ENCODE measurements around the gene TBCD.

Gene TBCD

GRCh38 chr17:82897514-82898249 lies 145.8 kb downstream of the TBCD start:
- DNase-seq (ENCODE audit: low read depth): no peak
- no peak overlapping the region for H3K4me3 ChIP-seq (ENCODE audit: low read depth, low read length)
- no peak for TF ChIP-seq CTCF (IDR thresholded peaks at IDR 0.05; ENCODE audit: control insufficient read depth, extremely low read depth, insufficient read depth)

- no peak for DNase-seq (ENCODE audit: low read depth)
- TF ChIP-seq CTCF (IDR thresholded peaks at IDR 0.05; ENCODE audit: control insufficient read depth, extremely low read depth, insufficient read depth): no peak
- no peak overlapping the region for H3K4me3 ChIP-seq (ENCODE audit: low read depth, low read length)
Observed at GRCh38 chr17:82898976-82899514, 147.2 kb downstream of the TBCD start.

GRCh38 chr17:82899941-82900340 lies 148.1 kb downstream of the TBCD start:
- no peak for TF ChIP-seq CTCF (IDR thresholded peaks at IDR 0.05; ENCODE audit: control insufficient read depth, extremely low read depth, insufficient read depth)
- DNase-seq (ENCODE audit: low read depth): no peak

GRCh38 chr17:82900741-82901140 lies 148.9 kb downstream of the TBCD start:
- no peak for DNase-seq (ENCODE audit: low read depth)
- no peak for TF ChIP-seq CTCF (IDR thresholded peaks at IDR 0.05; ENCODE audit: control insufficient read depth, extremely low read depth, insufficient read depth)
- no peak overlapping the region for H3K4me3 ChIP-seq (ENCODE audit: low read depth, low read length)

More at GRCh38 chr17:82899941-82900340, 148.1 kb downstream of the TBCD start:
- no peak overlapping the region for H3K4me3 ChIP-seq (ENCODE audit: low read depth, low read length)

- no peak overlapping the region for H3K4me3 ChIP-seq (ENCODE audit: low read depth, low read length)
- no peak for TF ChIP-seq CTCF (IDR thresholded peaks at IDR 0.05; ENCODE audit: control insufficient read depth, extremely low read depth, insufficient read depth)
- DNase-seq (ENCODE audit: low read depth): no peak
Observed at GRCh38 chr17:82901356-82901755, 149.5 kb downstream of the TBCD start.

- no peak for DNase-seq (ENCODE audit: low read depth)
- H3K4me3 ChIP-seq (ENCODE audit: low read depth, low read length): no peak overlapping the region
- no peak for TF ChIP-seq CTCF (IDR thresholded peaks at IDR 0.05; ENCODE audit: control insufficient read depth, extremely low read depth, insufficient read depth)
Observed at GRCh38 chr17:82901856-82902255, 150.0 kb downstream of the TBCD start.

All from LNCaP clone FGC (cell line).